ENCODE data around the gene TRIM72.
"Not testable (repeated sequence)": the region's sequence is repeated elsewhere in the genome, so short reads cannot be mapped to it uniquely, and the experiment has no call there.

Gene TRIM72

GRCh38 chr16:31190818-31191444 is 23.0 kb upstream of the TRIM72 start:
- no peak for DNase-seq

GRCh38 chr16:31191697-31192428 is 22.1 kb upstream of the TRIM72 start:
- DNase-seq, result no peak

GRCh38 chr16:31192856-31193642 is 20.9 kb upstream of the TRIM72 start:
- DNase-seq, result no peak

- no peak for DNase-seq
Measured at GRCh38 chr16:31193874-31194273, 20.0 kb upstream of the TRIM72 start.

- no peak for DNase-seq
Measured at GRCh38 chr16:31194898-31195297, 19.0 kb upstream of the TRIM72 start.

- DNase-seq, result not testable (repeated sequence)
Measured at GRCh38 chr16:31195861-31196260, 18.1 kb upstream of the TRIM72 start.

GRCh38 chr16:31196324-31197088 is 17.4 kb upstream of the TRIM72 start:
- DNase-seq, result no peak

GRCh38 chr16:31198207-31198882 is 15.6 kb upstream of the TRIM72 start:
- no peak for DNase-seq

- DNase-seq, result no peak
Measured at GRCh38 chr16:31199430-31200041, 14.4 kb upstream of the TRIM72 start.

GRCh38 chr16:31200111-31200510 is 13.8 kb upstream of the TRIM72 start:
- not testable (repeated sequence) for DNase-seq

- DNase-seq, result no peak
Measured at GRCh38 chr16:31200821-31201568, 12.9 kb upstream of the TRIM72 start.

GRCh38 chr16:31201582-31202413 is 12.1 kb upstream of the TRIM72 start:
- no peak for DNase-seq

- no peak for DNase-seq
Measured at GRCh38 chr16:31202414-31203375, 11.2 kb upstream of the TRIM72 start, which contains the start of gene PYCARD. Gene PYCARD (minus strand): TSS chr16:31202760. CDS start chr16:31202690, 70 bp downstream.

- no peak for DNase-seq
Measured at GRCh38 chr16:31204871-31205666, 8.8 kb upstream of the TRIM72 start.

- no peak for DNase-seq
Measured at GRCh38 chr16:31206776-31207175, 7.1 kb upstream of the TRIM72 start.

GRCh38 chr16:31213342-31213741 is 577 bp upstream of the TRIM72 start:
- DNase-seq, result no peak

- no peak for DNase-seq
Measured at GRCh38 chr16:31214708-31215286, 878 bp downstream of the TRIM72 start.
